Gastroesophageal sphincter (tissue), 4 donors: ENCODE measurements around the gene IRX2. TPM values are rescaled to one million over a fixed set of nuclear protein-coding genes. Genes with fewer than 3 reads are reported as not detected.

ENCODE experiments used
- ATAC-seq: fragments of 150-250 bp; one replicate; pipeline ENCODE4 v1.9.1; 2016; ENCODE audit warnings: mild to moderate bottlenecking, moderate library complexity
- H3K27ac ChIP-seq, 4 donors: fragments of 200-600 bp; sonication (generic) in 3 of 4; 1 replicate in 3 of 4; 2 replicates in 1 of 4; pipeline ENCODE4 v1.5.1; 2016 to 2019
- H3K27me3 ChIP-seq: fragments of 200-600 bp; sonication (generic); one replicate; pipeline ENCODE4 v1.5.1; 2019
- H3K36me3 ChIP-seq, 2 donors: fragments of 200-600 bp; sonication (generic); one replicate each; pipeline ENCODE4 v1.5.1; 2019; ENCODE audit warnings: control low read depth in 1 of 2
- H3K4me1 ChIP-seq, 3 donors: fragments of 200-600 bp; sonication (generic); 1 replicate in 2 of 3; 2 replicates in 1 of 3; pipeline ENCODE4 v1.5.1; 2016 to 2019; ENCODE audit warnings: control low read depth in 2 of 3
- H3K4me3 ChIP-seq, 2 donors: fragments of 200-600 bp; sonication (generic); one replicate each; pipeline ENCODE4 v1.5.1; 2019; ENCODE audit warnings: mild to moderate bottlenecking in 1 of 2, moderate library complexity in 1 of 2
- H3K9me3 ChIP-seq, 3 donors: fragments of 200-600 bp; sonication (generic); one replicate each; pipeline ENCODE4 v1.5.1; 2017 to 2019; ENCODE audit warnings: control low read depth in 2 of 3
- CTCF ChIP-seq, 4 experiments: fragments of 200-600 bp in 2 of 4; fragments of 450-650 bp in 2 of 4; sonication (generic) in 1 of 4; IDR thresholded peaks; one replicate each; pipeline ENCODE4 v1.5.1; 2017 to 2019; ENCODE audit warnings: antibody characterized with exemption in 4 of 4, mild to moderate bottlenecking in 2 of 4, moderate library complexity in 2 of 4
- EP300 ChIP-seq: sonication (generic); formaldehyde crosslinking; IDR thresholded peaks from one replicate; pipeline ENCODE4 v1.6.1; 2017; ENCODE audit warnings: antibody characterized with exemption, mild to moderate bottlenecking
- POLR2A ChIP-seq, 2 donors: fragments of 450-650 bp; IDR thresholded peaks; one replicate each; pipeline ENCODE4 v1.6.1; 2017; ENCODE audit warnings: antibody characterized with exemption in 2 of 2, mild to moderate bottlenecking in 2 of 2, moderate library complexity in 1 of 2
- POLR2AphosphoS5 ChIP-seq: sonication (generic); formaldehyde crosslinking; IDR thresholded peaks from one replicate; pipeline ENCODE4 v1.6.1; 2017; ENCODE audit warnings: antibody characterized with exemption
- WGBS, 2 donors: methylation state at CpG; one replicate each; pipeline ENCODE4 v1.1.5; 2018; ENCODE audit warnings: low coverage in 1 of 2; 5-methylcytosine and 5-hydroxymethylcytosine counted together
- total RNA-seq, 4 donors: library from RNA; depleted of rRNA; stranded (reverse); fragments of >200 nt; gene quantifications; one replicate each; pipeline ENCODE4 v1.1.0, GENCODE V29; 2016

Gene IRX2
- total RNA-seq, 4 donors from 2014 or later: 0.81 to 2.6 (median 1.2) TPM; not detected in 1

- peaks cover 92% of the 10 kb centered on the region for H3K27me3 ChIP-seq
- no peak for ATAC-seq
- 47 to 100% methylated on average over 1 to 2 of the region's 3 CpGs for WGBS, 2 donors
Measured at GRCh38 chr5:2732850-2733249, 18.6 kb downstream of the IRX2 start.

DNA sequence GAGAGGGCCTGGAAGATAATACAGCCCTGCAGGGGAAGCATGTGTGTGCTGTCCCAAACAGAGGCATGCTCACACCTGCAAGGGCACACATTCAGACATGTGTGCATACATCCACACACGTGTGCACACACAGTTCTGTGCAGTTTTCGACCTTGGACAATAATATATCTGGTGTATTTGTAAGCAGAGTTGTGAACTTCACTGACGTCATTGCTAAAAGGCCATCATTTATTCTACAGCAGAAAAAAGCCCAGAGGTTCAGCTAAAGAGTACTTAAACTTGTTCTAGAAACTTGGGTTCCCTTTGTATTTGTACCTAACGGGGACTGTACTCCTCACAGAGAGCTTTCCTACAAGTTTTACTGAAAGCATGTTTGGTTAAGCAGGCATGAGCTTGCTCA is 19.5 kb downstream of the IRX2 start:
- no peak for TF ChIP-seq EP300
- no peak for TF ChIP-seq POLR2A (IDR thresholded peaks at IDR 0.05)
- no peak for TF ChIP-seq POLR2AphosphoS5
- TF ChIP-seq CTCF (IDR thresholded peaks at IDR 0.05): no peak
- H3K27me3 ChIP-seq: peaks cover 92% of the 10 kb centered on the region
- H3K36me3 ChIP-seq: no peaks in the 10 kb centered on the region
- H3K27ac ChIP-seq: no peak overlapping the region
- no peak for ATAC-seq
- H3K9me3 ChIP-seq: peaks cover 0 to 11% (median 0%) of the 10 kb centered on the region in 3 donors
- WGBS, 2 donors: 50 to 58% methylated on average over 3 to 4 of the region's 4 CpGs
- no peaks in the 10 kb centered on the region for H3K4me1 ChIP-seq
- no peak overlapping the region for H3K4me3 ChIP-seq

More at GRCh38 chr5:2732850-2733249, 18.6 kb downstream of the IRX2 start:
- no peak overlapping the region for H3K27ac ChIP-seq
- H3K4me3 ChIP-seq: no peak overlapping the region
- H3K9me3 ChIP-seq: peaks cover 0 to 15% (median 0%) of the 10 kb centered on the region in 3 donors
- H3K36me3 ChIP-seq: no peaks in the 10 kb centered on the region
- TF ChIP-seq POLR2AphosphoS5 (no peak), CTCF (IDR thresholded peaks at IDR 0.05) (no peak), POLR2A (IDR thresholded peaks at IDR 0.05) (no peak), EP300 (no peak)
- H3K4me1 ChIP-seq: no peaks in the 10 kb centered on the region

DNA sequence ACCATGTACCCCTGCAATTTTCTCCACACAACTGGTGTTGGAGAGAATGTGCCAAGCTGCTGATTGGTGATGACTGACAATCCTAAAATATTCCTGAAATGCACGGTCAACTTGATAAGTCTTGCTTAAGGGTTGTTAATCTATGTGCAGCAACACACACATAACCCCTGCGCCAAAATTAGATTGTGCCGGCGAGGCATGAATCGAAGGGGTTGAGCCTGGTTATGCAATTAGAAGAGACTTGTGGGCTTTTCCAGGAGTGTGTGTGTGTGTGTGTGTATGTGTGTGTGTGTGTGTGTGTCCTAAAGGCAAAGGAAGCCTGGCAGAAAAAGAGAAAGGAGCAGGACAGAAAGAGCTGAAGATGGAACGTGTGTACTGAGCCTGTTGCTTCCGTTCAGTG is 22.3 kb downstream of the IRX2 start:
- Histone ChIP-seq H3K4me3 (no peak overlapping the region), H3K36me3 (no peaks in the 10 kb centered on the region), H3K27me3 (peaks cover 95% of the 10 kb centered on the region), H3K4me1 (no peaks in the 10 kb centered on the region), H3K27ac (no peak overlapping the region), H3K9me3 (no peaks in the 10 kb centered on the region)
- no peak for ATAC-seq
- TF ChIP-seq CTCF (IDR thresholded peaks at IDR 0.05): no peak
- no peak for TF ChIP-seq POLR2A (IDR thresholded peaks at IDR 0.05)
- no peak for TF ChIP-seq POLR2AphosphoS5
- TF ChIP-seq EP300: no peak
- WGBS, 2 donors: 43% methylated on average over 4 to 7 of the region's 7 CpGs

DNA sequence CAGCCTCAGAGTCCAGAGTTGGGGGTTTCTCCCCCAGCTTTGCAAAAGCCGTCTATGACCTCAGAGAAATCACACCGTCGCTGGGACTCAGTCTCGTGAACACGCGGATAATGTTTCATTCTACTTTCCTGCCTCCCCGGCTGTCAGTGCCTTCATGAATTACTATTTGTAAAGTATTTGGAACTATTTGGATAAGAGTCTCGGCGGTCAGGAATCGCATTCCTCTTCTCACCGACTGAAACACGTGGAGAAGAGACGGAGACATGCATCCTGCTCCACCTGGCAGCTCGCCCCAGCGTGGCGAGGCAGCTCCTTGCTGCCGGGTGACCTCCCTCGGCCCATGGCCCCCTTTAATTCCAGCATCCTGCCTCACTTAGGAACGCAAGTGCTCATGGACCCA is 23.9 kb downstream of the IRX2 start:
- Histone ChIP-seq H3K4me1 (no peaks in the 10 kb centered on the region), H3K27ac (no peak overlapping the region), H3K4me3 (no peak overlapping the region), H3K36me3 (no peaks in the 10 kb centered on the region), H3K27me3 (peaks cover 96% of the 10 kb centered on the region), H3K9me3 (no peaks in the 10 kb centered on the region)
- no peak for TF ChIP-seq EP300
- TF ChIP-seq POLR2A (IDR thresholded peaks at IDR 0.05): no peak
- no peak for TF ChIP-seq POLR2AphosphoS5
- no peak for TF ChIP-seq CTCF (IDR thresholded peaks at IDR 0.05)
- WGBS, 2 donors: 15 to 36% methylated on average over 17 to 18 of the region's 19 CpGs
- no peak for ATAC-seq

DNA sequence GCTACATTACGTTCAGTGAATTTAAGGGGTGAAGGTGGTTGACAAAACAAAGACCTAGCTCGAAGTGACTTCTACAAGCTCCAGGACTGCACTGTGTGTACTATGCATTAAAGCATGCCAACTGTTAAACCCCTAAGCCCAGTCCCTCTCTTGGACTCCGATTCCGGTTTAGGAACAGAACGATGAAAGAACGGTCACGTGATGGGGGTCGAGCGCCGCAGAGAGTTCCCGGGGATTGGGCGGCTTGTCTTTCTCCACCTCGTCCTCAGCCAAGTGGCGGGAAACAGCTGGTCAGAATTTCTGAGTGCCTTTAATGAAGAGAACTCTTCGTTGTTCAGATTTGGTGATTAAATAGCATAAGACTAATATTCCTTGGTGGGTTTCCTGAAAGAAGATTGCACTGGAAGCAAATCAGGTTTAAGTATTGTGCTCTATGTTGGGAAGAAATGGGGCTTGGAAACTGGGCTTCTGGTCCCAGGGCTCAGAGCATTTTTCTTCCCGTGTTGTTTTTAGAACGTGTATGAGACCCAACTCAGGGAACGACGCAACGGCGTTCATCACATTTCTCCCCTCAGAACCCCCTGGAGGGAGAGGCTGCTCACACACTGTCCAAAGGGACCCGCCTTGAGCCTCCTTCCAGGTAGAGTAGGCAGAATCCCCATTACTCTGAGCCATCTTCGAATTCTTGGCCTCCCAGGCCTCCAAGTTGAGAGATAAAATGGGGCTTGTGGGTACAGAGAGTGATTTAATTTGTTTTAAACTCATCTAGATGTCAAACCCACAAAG is 25.3 kb downstream of the IRX2 start:
- H3K9me3 ChIP-seq: no peaks in the 10 kb centered on the region
- H3K27ac ChIP-seq: no peak overlapping the region
- H3K36me3 ChIP-seq: no peaks in the 10 kb centered on the region
- 88 to 94% methylated on average over 12 to 20 of the region's 23 CpGs for WGBS, 2 donors
- no peak for ATAC-seq
- TF ChIP-seq POLR2AphosphoS5: no peak
- no peaks in the 10 kb centered on the region for H3K4me1 ChIP-seq
- H3K27me3 ChIP-seq: peaks cover 84% of the 10 kb centered on the region
- no peak overlapping the region for H3K4me3 ChIP-seq
